ENCODE results near the gene ANAPC16.
"Not testable (repeated sequence)": the region's sequence is repeated elsewhere in the genome, so short reads cannot be mapped to it uniquely, and the experiment has no call there.

Gene ANAPC16

DNA sequence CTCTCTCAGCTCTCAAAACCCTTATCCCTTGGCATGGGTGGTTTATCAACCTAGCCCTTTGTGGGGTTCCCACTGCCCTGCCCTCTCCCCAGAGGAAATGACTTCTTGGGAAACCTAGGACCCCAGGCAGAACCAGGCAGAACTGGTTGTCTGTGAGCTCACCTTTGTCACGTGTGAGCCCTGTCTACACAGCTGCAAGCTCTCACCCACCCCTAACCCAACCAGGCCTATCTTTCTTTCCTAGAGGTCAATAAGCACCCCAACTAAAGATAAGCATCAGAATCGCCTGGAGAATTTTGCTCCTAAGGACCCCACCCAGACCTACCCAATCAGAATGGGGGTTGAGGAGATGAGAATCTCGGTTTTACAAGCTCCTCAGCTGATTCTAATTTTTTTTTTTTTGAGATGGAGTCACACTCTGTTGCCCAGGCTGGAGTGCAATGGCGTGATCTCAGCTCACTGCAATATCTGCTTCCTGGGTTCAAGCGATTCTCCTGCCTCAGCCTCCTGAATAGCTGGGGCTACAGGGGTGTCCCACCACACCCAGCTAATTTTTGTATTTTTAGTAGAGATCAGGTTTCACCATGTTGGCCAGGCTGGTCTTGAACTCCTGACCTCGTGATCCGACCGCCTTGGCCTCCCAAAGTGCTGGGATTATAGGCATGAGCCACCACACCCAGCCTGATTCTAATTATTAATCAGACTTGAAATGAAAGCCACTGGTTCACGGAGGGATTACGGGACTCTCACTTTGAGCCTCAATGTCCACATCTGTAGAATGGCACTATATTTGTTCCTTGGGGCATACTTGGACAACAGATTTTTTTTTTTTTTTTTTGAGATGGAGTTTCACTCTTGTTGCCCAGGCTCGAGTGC, 50.4 kb downstream of the ANAPC16 start:
- no peak for DNase-seq

DNA sequence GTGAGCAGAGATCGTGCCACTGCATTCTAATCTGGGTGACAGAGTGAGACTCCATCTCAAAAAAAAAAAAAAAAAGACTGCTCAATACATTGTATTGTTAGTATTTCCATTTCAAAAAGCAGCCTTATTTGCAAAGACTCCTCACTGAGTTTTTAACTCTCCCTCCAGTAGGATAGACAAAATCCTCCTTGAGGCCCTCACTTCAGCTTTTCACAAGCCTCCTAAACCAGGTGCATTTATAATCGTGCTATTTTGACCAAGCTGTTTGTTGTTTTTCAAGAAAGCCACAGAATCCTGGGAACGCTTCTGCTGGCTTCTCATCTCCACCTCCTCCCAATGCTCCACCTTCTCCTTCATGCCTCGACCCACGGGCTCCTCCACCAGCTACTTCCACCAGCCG, 51.6 kb downstream of the ANAPC16 start:
- DNase-seq = no peak

DNA sequence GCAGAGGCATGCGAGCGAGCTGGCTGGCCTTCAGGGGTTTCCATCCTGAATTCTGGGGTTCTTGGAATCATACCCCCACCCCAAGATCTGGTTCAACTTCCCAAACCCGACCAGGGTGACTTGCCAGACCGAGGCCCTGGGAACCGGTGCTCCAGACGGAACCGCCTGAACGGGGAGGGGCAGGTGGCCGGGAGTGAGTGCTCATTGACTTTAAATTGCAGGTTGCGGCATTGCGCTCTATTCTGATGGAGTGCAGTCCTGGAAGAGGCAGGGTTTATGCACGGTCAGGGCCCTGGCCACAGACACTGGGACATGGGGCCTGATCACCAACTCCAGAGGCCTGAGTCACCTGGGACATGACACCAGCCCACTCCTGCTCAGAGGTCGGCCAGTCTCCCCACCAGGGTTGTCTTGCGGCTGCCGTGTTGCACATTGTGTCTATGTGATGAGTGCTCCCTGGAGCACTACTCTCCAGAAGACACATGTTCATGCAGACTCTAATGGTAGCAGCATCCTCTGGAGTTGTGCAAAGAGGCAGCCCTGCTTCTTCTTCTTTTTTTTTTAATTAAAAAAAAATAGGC, 52.1 kb downstream of the ANAPC16 start:
- no peak for DNase-seq

DNA sequence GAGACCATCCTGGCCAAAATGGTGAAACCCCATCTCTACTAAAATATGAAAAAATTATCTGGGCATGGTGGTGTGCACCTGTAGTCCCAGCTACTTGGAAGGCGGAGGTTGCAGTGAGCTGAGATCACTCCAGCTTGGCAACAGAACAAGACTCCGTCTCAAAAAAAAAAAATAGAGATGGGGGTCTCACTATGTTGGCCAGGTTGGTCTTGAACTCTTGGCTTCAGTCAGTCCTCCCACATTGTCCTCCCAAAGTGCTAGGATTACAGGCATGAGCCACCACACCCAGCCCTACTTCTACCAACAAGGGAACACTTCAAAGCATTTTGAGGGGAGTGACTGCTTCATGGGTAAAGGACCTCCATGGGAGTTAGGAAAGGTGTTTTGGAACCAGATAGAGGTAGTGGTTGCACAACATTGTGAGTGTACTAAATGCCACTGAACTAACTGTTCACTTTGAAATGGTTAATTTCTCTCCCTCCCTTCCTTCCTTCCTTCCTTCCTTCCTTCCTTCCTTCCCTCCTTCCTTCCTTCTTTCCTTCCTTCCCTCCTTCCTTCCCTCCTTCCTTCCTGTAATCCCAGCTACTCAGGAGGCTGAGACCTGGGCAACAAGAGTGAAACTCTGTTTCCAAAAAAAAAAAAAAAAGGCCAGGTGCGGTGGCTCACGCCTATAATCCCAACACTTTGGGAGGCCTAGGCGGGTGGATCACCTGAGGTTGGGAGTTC, 52.8 kb downstream of the ANAPC16 start:
- DNase-seq = not testable (repeated sequence)

DNA sequence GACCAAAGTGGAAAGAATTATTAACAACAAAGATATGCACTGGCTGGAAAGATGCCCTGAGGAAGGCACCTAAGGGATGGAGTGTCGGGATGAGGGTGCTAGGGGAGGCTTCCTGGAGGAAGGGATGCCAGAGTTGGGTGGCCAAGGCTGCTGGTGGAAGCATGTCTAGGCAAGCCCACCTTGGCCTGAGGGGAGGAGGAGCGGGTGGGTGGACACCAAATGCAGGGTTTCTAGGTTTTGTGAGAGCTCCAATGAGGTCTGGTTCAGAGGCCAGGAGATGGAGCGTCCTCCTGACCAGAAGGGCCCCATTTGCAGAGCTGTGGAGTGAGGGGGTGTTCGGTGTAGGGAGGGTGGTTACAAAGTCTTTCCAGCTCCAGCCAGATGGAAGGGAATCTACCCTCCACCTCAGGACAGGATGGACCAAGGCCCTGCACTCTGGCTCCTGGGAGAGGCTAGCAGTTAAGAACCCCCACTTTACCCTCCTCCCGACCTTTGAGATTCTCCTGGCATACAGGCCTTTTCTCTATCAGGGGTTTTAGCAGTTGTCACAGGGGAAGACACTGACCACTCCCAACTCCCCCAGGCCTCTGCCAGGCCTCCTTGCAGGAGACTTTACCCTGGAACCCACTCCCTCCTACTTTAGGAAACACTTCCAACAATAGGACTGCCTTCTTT, 54.9 kb downstream of the ANAPC16 start:
- DNase-seq = no peak

DNA sequence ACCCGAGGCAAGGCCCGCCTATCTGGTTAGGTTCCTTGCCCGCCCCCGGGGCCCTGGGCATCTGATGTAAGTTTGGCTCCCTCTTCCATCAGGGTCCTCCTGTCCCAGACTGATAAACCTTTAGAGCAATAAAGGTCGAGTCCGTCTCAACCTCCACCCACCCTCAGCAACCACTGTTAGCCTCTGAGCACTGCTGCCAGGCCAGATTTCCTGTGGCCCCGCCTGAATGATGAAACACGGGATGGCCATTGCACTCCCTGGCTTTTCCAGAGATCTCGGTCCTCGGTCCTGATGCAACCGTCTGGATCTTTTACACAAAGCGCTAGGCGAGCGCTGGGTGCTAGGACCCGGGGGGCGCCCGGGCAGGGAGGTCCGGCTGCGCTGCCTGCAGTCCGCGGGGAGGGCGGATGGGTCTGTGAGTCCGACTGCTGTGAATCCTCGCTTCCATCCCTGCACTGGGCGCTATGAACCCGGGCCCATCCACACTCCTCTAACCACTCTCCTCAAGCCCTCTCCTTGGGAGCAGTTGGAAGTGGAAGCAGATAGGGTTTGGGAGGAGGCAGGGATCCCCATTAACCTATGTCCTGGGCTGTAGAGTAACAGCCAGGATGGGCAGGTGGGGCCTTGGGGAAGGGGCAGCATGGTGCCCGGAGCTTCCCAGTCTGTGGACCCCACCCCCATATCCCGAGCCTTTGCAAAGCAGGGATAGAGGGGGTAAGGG, 57.0 kb downstream of the ANAPC16 start:
- DNase-seq = peak; percentile 96

DNA sequence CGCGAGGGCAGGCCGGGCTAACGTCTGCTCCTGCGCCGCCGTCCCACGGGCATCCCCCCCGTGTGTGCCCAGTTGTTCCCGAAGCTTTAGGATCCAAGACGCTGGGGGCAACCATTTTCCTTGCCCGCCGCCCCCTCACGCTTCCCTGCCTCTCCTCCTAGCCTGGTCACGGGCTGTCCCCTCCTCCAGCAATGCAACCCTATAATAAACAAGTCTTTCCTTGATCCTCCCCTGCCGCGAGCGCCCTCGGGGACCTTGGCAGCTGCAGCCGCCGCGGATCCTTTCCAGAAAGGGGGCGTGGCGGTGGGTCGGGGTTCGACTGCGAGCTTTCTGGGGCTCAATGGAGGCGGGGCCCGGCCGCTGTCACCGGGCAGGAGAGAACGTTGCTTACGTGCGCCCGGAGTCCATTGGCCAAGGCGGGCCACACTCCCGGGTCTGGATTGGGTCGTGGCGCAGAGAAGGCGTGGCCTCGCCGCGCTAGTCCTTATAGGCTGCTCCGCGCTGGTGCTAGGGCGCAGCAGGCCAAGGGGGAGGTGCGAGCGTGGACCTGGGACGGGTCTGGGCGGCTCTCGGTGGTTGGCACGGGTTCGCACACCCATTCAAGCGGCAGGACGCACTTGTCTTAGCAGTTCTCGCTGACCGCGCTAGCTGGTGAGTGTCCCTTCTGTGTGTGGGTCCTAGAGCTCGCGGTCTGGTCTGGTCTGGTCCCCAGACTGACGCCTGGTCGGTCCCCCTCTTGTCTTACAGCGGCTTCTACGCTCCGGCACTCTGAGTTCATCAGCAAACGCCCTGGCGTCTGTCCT, 57.8 kb downstream of the ANAPC16 start, which contains the start of gene DDIT4:
DDIT4 (plus strand) TSS at position 515 of the 803 bp plus-strand sequence. CDS start 293 bp downstream, outside the sequence.
- DNase-seq = peak; percentile 99

DNA sequence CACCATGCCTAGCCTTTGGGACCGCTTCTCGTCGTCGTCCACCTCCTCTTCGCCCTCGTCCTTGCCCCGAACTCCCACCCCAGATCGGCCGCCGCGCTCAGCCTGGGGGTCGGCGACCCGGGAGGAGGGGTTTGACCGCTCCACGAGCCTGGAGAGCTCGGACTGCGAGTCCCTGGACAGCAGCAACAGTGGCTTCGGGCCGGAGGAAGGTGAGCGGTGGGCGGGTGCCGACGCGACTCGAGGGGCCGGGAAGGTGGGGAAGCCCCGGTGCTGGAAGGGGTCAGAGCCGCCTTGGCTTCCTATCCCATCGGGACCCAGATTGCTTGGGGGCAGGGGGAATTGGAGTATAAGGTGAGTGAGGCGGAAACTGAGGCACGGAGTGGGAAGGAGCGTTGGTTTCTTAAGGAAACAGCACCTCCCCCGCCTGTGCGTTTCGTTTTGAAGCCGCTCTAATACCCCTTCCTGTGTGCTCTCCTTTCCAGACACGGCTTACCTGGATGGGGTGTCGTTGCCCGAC, 58.5 kb downstream of the ANAPC16 start:
- DNase-seq = no peak

DNA sequence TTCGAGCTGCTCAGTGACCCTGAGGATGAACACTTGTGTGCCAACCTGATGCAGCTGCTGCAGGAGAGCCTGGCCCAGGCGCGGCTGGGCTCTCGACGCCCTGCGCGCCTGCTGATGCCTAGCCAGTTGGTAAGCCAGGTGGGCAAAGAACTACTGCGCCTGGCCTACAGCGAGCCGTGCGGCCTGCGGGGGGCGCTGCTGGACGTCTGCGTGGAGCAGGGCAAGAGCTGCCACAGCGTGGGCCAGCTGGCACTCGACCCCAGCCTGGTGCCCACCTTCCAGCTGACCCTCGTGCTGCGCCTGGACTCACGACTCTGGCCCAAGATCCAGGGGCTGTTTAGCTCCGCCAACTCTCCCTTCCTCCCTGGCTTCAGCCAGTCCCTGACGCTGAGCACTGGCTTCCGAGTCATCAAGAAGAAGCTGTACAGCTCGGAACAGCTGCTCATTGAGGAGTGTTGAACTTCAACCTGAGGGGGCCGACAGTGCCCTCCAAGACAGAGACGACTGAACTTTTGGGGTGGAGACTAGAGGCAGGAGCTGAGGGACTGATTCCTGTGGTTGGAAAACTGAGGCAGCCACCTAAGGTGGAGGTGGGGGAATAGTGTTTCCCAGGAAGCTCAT, 59.0 kb downstream of the ANAPC16 start:
- peak; percentile 64 for DNase-seq

DNA sequence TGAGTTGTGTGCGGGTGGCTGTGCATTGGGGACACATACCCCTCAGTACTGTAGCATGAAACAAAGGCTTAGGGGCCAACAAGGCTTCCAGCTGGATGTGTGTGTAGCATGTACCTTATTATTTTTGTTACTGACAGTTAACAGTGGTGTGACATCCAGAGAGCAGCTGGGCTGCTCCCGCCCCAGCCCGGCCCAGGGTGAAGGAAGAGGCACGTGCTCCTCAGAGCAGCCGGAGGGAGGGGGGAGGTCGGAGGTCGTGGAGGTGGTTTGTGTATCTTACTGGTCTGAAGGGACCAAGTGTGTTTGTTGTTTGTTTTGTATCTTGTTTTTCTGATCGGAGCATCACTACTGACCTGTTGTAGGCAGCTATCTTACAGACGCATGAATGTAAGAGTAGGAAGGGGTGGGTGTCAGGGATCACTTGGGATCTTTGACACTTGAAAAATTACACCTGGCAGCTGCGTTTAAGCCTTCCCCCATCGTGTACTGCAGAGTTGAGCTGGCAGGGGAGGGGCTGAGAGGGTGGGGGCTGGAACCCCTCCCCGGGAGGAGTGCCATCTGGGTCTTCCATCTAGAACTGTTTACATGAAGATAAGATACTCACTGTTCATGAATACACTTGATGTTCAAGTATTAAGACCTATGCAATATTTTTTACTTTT, 59.7 kb downstream of the ANAPC16 start:
- DNase-seq = no peak

DNA sequence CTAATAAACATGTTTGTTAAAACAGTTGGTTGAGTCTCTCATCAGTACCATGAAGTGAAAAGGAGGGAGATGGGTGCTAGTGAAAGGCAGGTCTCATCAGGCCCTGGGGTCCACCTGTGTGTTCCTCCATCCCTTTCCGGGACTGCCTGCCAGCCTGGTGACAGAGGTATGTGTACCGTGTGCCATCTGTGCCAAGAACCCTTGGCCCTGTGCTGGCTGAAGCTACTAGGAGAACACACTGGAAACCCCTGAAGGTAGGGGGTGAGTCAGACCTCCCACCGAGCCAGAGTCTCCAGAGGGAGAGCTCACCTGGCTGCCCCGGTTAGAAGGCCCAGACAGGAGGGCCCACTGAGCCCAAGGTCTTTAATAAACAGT, 60.2 kb downstream of the ANAPC16 start:
- DNase-seq = peak; percentile 52

DNA sequence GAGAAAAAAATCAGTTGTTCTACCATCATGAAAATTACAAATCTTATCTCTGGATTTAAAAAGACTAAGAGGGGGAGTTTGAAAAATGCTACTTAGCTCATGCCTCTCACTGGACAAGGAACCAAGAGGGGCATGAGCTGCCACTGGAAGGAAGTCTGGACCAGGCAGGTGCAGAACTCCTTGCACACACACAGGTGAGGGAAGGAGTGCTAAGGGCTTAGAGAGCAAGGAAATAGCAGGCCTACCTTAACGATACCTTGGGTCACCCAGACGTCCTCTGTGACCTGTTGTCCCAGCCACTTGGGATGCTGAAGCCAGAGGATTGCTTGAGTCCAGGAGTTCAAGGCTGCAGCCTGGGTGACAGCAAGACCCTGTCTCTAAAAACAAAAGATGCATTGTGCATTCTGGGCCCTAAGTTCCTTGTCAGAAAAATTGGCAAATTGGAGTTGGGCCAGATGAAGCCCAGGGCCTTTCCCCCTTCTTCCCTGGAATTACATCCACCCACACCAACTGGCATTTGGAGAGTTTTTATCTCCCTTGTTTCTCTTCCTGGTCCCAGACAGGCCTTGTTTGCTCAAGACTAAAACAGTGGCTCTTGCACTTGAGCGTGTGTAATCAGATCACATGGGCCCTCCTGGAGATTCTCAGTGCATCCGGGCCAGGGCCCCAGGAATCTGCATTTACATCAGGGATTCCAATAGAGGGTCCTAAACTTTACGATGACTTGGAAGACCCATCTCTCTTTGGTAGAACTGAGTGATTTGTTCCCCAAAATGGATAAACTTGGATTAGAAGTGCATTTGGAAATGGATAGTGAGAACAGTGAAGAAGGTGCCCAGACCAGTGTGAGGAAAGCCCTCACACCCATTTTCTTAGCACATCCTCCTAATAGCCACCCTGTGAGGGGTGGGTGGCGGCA, 60.9 kb downstream of the ANAPC16 start:
- peak; percentile 69 for DNase-seq

DNA sequence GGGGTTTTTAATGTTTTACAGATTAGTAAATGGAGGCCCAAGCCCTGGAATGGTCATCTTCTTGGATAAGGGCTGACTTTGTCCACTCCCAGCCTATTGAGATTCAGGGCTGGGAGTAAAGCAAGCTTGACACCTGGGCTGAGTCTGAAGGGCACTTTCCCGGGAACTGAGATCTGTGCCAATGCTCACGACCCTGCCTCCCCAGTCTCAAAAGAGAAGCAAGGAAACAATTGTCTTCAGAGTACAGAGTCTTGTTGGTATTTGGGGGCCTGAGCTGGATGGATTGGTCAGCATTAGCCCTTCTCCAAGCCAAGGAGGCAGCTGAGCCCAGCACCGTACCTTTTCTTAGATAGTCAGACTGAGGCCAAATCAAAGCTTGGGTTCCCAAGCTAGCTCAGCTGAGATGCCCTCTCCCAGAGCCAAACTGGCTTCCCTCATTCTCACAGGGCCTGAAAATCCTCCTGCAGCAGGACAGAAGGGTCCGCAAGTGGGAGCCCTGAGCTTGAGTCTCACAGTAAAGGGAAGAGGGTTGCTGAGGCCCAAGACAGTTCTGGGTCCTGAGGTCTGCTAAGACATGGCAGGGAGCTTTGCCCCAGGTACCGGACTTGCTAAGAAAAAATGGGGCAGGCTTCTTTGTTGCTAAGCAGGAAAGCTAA, 61.7 kb downstream of the ANAPC16 start:
- no peak for DNase-seq

DNA sequence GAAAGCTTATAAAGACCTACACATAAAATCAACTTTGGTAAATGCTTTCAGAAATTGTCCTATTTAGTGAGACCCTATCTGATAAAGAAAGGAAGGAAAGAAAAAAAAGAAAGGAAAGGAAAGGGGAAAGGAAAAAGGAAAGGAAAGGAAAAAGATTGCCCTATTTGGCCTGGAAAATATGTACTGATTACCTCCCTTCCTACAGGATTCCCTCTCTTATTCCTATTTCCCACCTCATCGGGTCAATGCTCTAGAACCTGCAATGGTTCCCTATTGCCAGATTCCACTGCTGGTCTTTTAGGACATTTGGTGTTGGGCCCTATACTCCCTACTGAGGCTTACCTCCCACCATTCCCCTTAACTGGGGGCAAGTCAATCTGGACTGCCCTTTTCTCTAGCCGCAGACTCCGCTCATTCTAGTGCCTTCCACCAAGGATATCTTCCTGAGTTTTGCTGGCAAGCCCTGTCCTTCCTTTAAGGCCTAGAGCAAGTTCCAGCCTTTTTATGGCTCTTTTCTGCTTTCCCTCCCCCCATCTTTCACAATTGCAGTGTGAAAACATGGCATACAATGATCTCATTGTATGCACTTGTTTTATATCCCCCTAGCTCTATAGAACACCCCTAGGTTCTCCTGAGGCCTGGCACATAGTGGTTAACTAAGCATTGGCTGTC, 62.3 kb downstream of the ANAPC16 start:
- DNase-seq = no peak

DNA sequence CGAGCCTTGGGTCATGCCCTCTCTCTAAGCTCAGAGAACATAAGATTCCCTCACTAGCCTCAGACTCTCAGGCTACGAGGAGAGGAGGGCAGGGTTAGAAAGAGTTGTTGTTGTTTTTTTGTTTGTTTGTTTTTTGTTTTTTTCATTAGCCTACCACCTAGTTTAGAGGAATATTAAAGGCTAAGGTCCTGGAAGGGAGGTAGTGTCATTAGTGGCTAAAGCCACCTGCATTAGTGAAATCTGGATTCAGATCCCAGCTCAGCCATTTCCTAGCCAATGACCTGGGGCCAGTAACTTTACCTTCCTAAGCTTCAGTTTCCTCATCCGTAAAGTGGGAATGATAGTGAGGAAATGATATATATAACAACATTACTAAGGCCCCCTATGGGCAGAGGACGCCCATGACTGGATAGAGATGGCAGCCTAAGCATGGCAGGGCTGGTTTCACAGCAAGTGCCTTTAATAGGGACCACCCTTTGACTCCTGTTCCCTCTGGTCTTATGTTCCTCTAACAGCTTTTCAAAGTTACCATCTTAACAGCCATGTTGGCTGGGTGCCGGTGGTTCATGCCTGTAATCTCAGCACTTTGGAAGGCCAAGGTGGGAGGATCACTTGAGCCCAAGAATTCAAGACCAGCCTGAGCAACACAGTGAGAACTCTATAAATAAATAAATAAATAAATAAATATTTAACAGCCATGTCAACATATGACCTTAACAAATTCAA, 63.0 kb downstream of the ANAPC16 start:
- no peak for DNase-seq

DNA sequence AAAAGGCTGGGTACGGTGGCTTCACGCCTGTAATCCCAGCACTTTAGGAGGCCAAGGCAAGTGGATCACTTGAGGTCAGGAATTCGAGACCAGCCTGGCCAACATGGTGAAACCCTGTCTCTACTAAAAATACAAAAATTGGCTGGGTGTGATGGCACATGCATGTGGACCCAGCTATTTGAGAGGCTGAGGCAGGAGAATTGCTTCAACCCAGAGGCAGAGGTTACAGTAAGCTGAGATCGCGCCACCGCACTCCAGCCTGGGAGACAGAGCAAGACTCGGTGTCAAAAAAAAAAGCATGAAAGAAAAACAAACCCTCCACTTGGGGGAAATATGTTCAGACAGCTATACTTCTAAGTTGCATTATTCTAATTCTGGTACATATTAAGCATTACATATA, 63.8 kb downstream of the ANAPC16 start:
- not testable (repeated sequence) for DNase-seq

DNA sequence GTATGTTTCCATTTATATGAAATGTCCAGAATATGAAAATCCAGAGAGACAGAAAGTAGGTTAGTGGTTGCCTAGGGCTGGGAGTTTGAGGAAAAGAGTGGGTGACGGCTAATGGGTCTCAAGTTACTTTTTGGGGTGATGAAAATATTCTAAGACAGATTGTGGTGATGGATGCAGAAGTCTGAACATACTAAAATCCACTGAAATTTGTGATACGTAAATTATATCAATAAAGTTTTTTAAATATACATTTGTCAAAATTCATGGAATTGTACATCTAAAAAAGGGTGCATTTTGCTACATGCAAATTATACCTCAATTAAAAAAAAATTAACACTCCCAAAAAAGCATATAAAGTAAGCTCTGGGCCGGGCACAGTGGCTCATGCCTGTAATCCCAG, 67.3 kb downstream of the ANAPC16 start:
- DNase-seq = no peak

Data from hematopoietic multipotent progenitor cell treated with erythropoietin and hydrocortisone succinate and interleukin-3 and kit ligand, for 8 days (in vitro differentiated cells).